Cardiac septum (tissue), 1 donor: ENCODE data around the gene GRIA3. TPM values are rescaled to one million over a fixed set of nuclear protein-coding genes. Genes with fewer than 3 reads are reported as not detected.
"Not testable (repeated sequence)": the region's sequence is repeated elsewhere in the genome, so short reads cannot be mapped to it uniquely, and the experiment has no call there.

Source experiments
- DNase-seq: peaks from one replicate; pipeline ENCODE4 v3.0.0-alpha.2; 2020; ENCODE audit warnings: low spot score
- intact Hi-C: fragments of 100-400 bp; cut with DNase I; formaldehyde crosslinking; loops from one replicate; pipeline ENCODE4 v1.14.0; 2022
- total RNA-seq: library from RNA; stranded (reverse); fragmentation: NEBNext Ultra II Directional; extraction: Animal tissue kit (Norgen Biotek cat#: 25700); gene quantifications from one replicate; pipeline ENCODE4 v1.2.1, GENCODE V29; 2021
- donor health status: DM: no; HTN: no; CAD: no.

Gene GRIA3
- total RNA-seq, 1 donor from 2014 or later = 14.2 TPM

DNA sequence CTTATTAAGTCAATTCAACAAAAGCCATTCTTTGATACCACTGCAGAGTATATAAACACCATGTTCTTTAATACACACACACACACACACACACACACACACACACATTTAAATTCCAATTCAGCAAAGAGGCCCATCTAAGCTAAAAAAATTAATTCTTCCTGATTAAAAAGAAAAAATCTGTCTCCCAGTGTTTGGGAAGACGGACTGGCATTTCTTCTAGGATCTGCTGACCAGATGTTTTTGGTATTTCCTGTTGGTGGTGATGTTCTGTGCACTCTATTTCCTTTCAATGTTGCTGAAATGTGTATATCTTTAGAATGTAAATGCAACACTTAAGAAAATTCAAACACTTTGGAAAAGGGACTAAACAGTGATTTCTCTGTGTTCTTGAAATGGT, 304.9 kb downstream of the GRIA3 start:
- intact Hi-C loops = no loop called here
- DNase-seq = no peak

DNA sequence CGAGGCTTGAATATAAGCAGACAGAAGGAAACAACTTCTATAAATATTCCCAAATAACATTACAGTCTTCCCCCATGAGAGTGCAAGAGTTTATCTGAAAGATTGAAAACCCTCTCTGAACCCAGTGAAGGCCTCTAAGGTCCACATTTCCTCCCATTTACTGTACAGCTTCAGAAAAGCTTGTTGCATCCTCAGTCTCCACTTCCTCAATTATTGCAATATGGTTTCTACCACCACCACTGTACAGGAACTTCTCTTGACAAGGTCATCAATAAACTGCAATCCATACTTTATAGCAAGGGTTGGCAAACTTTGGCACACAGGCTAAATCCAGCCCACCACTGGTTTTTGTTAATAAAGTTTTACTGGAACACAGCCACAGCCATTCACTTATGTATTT, 309.8 kb downstream of the GRIA3 start:
- intact Hi-C loops = no loop called here
- DNase-seq = no peak

DNA sequence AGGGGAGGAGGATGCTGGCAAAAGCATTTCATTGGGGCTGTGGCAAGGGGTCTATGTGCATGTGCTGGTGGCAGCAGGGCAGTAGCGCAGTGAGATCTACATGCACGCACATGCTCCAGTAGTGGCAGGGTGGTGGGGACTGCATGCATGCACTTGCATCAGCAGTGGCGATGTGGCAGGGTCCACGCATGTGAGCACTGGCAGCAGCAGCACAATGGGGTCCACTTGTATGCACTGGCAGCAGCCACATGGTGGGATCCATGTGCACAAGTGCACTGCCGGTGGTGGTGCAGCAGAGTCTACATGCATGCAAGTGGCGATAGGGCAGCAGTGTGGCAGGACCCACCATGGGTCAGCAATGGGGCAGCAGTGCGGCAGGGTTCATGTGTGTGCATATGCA, 315.7 kb downstream of the GRIA3 start:
- no peak for DNase-seq
- intact Hi-C loops = no loop called here

DNA sequence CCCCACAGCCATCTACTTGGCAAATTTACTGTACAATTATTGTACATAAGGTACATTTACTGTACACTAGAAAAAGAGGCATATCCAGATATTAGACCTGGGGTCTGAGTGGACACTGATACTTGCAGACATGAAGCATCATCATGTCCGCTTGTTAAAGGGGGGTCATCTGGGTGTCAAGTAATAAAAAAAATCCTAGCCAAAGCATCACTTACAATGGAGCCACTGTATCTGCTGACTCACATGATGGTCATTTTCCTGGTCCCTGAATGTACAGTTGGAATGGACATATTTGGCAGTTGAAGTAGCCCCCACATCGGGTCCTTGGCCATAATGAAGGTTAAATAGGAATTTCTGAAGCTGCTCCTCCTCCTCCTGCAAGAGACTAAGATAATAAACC, 320.0 kb downstream of the GRIA3 start:
- DNase-seq = no peak
- intact Hi-C loops = no loop called here

DNA sequence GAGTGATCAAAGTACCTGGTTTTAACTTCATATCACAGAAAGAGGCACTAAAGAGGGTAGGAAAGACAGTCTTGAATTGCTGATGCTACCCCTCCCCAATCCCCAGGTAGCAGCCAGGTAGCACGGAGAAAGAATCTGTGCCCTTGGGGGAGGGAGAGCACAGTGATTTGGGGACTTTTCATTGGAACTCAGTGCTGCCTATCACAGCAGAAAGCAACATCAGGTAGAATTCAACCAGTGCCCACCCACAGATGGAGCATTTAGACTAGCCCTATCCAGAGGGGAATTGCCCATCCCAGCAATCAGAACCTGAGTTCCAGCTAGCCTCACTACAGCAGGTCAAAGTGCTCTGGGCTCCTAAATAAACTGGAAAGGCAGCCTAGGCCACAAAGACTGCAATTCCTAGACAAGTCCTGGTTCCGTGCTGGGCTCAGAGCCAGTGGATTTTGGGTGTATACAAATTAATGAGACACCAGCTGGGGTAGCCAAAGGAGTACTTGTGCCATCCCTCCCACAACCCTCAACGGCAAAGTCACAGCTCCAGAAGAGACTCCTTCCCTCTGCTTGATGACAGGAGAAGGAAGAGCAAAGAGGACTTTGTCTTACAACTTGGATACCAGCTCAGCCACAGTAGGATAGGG, 320.7 kb downstream of the GRIA3 start:
- intact Hi-C loops = no loop called here

DNA sequence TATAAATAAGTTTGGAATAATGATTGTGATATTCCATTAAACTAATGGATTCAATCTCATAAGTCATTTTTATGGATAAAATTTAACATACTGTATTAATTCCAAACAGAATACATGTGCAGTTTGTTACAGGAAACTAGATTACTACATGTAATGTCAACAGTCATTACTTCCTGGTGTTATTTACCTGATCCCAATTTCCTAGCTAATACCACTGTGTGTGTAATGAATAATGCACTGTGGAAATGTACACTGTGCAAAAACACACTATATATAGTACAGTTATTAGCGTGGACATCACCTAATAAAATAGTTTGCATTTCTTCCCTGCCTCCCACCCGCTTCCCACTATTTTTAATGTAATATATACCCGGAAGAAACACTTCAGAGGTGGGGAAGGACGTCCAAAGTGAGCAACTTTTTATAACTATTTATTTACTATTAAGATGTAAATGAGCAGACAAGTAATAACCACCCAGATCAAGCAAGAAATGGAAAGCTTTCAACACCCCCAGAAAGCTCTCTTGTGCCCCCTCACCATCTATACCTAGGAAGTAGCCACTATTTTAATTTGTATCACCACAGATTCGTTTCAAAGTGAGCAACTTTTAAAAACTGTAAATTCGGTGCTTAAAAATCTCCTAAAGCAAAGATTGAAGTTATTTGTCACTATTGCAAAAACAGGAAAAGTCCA, 329.7 kb downstream of the GRIA3 start:
- DNase-seq = no peak
- intact Hi-C loops = no loop called here

More for the DNA sequence above, 320.7 kb downstream of the GRIA3 start:
- no peak for DNase-seq

DNA sequence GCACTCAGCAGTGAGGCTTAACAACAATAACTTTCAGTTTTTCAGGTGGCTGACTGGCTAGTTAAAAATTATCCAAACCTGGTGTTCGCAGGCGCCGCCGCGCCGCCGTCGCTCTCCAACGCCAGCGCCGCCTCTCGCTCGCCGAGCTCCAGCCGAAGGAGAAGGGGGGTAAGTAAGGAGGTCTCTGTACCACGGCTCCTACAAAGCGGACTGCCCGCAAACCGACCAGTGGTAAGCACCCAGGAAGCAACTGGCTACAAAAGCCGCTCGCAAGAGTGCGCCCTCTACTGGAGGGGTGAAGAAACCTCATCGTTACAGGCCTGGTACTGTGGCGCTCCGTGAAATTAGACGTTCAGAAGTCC, 330.2 kb downstream of the GRIA3 start:
- intact Hi-C loops, DNase-seq: not testable (repeated sequence)

DNA sequence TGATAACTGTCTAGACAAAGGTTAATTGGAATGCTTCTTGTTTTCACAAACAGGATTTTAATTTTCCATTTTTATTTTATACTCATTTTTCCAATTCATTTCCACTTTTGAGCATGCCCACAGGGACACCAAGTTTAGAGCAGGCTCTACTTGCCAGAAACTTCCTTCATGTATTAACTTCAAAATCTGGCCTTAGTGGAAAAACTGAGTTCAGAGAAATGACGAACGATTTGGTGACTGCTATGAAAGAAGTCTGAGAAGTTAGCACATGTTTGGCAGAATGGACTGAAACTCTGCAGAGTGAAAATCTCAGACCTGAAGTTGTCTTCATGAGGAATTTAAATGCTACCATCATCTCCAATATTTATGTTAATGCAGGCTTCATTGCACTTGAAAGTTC, 334.7 kb downstream of the GRIA3 start:
- no peak for DNase-seq
- intact Hi-C loops = no loop called here

DNA sequence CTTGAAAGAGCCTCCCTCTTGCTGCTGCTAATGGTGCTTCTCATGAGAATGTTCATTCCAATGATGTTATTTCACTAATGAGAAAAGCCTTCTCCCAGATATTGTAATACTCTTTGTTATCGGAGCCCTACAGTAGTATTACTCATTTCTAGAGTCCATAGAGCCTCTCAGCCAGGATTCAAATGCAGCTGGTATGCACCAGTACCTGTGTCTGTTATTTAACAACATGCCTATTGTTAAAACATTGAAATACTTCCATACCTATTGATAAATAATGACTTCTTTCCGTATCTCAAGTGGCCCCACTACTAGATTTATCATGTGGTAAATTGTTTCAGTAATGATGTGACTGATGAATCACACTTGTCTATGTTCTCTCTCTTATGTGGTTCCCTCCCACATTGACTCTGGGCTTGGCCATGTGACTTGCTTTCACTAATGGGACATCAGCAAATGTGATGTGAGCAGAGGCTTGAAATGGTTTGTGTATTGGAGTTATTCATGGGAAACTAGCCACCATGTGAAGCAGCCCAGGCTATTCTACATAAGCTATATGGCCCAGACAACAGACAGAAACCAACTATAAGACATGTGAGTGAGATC, 341.1 kb downstream of the GRIA3 start:
- intact Hi-C loops = no loop called here
- no peak for DNase-seq

DNA sequence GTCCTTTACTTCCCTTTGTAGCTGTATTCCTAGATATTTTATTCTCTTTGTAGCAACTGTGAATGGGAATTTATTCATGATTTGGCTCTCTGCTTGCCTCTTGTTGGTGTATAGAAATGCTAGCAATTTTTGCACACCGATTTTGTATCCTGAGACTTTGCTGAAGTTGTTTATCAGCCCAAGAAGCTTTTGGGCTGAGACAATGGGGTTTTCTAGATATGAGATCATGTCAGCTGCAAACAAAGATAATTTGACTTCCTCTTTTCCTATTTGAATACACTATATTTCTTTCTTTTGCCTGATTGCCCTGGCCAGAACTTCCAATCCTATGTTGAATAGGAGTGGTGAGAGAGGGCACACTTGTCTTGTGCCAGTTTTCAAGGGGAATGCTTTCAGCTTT, 346.6 kb downstream of the GRIA3 start:
- intact Hi-C loops, DNase-seq: not testable (repeated sequence)
